Measurements from ENCODE around the gene SLCO2B1.

Gene SLCO2B1

DNA sequence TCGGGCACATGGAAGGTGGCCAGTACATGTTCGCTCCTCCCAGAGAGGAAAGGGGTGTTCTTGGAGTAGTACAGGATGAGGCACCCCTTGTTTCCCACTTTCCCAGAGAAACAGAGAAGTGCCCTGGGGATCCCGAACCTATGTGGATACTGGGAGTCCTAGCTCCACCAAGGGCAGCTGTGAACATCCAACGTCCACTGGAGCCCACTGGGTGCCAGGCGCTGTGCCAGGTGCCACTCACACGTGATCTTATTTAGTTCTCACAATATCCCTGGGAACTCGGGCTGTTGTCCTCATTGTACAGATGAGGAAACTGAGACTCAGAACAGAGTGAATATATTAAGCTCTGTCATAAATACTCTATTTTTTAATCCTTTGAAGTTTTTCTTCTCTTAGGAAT lies 12.0 kb downstream of the SLCO2B1 start:
- no peak for DNase-seq

DNA sequence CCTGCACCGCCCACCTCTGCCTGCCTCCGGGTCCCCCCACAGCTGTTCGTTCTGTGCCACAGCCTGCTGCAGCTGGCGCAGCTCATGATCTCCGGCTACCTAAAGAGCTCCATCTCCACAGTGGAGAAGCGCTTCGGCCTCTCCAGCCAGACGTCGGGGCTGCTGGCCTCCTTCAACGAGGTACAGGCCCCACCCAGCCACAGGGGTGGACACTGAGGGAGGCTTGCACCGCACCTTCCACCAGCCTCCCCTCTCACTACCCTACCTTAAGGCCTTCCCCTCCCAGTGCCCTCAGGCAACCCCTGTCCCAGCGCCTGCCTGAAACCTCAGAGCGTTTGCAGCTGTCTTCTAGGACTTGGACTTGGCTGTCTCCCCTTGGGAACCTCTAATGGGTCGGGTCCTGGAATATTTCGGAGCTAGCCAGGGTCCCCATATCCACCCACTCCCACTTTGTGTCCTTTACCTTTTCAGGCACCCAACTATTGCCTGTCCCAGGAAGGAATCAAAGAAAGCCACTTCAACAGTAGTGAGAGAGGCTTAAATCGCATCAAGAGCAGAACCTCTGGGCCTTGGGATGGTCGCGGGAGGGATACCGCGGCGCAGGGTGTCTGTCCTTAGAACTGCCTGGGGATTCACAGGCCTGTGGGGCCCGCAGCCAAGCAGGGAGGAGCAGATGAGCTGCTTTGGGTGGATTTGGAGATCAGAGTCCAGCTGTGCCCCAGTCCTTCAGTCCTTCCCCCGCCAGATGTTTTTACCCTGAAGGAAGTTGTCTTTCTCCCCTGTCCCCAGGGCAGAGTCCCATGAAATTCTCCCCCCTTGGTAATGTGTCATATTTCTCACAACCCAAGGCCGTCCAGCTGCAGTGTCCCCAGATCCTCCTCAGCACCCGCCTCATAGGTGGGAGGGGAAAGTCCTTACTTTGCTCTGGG lies 13.3 kb downstream of the SLCO2B1 start:
- DNase-seq: no peak

DNA sequence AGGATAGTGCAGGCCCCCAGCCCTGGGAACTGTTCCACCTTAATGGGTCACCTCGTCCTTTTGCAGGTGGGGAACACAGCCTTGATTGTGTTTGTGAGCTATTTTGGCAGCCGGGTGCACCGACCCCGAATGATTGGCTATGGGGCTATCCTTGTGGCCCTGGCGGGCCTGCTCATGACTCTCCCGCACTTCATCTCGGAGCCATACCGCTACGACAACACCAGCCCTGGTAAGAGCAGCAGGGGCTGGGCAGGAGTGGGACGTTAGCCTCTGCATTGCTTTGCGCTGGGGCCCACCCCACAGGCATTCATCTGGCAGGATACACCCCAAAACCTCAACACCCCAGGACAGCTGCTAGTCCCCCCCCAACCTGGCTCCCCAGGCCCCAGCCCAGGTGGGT lies 14.8 kb downstream of the SLCO2B1 start:
- no peak for DNase-seq

DNA sequence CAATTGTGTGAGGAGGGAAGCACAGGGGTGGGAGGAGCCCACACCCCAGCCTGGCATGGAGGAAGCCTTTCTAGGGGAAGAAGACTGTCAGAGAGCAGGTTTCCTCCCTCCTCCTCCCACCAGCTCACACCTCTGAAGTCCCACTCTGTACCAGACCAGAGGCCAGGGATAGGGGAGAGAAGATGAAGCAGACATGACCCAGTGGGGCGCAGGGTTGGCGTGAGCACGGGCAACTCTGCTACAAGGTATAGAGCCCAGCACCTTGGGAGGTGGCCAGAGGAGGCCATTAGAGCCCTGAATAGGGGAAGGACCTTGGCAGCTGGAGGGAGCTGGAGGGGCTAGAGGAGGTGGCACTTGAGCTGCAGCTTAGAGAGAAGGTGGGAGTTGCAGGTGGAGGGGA lies 15.9 kb downstream of the SLCO2B1 start:
- DNase-seq: no peak

DNA sequence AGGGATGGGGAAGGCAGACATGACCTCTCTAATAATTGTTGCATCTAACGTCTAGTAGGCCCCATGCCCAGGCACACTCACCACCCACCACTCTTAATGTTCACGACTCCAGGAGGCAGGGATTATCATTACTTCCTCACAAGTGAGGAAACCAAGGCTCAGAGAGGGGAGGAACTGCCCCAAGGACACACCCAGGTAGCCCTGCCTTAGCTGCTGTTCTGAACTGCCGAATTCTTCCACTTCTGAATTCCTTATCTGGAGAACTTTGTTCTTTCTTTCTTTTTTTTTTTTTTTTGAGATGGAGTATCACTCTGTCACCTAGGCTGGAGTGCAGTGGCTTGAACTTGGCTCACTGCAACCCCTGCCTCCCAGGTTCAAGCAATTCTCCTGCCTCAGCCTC lies 16.7 kb downstream of the SLCO2B1 start:
- no peak for DNase-seq

DNA sequence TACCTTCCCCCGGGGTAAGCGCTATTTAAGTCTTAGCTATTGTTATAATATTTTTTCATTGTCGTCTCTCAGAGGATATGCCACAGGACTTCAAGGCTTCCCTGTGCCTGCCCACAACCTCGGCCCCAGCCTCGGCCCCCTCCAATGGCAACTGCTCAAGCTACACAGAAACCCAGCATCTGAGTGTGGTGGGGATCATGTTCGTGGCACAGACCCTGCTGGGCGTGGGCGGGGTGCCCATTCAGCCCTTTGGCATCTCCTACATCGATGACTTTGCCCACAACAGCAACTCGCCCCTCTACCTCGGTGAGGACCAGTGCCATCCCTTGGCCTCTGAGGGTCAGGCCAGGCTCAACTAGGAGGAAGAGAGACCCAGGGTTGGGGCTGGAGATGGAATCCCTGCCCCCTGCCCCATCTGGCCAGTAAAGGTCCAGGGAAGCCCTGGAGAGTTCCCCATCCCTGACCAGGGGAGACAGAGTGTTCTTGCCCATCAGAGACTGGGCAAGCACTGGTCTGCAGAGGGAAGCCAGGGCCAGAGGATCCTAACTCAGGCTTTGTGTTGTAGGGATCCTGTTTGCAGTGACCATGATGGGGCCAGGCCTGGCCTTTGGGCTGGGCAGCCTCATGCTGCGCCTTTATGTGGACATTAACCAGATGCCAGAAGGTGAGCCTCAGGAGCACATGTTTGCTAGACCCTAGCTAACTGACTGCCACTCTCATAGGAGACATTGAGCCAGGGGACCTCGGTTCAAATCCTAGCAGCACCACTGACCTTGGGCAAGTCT lies 18.4 kb downstream of the SLCO2B1 start:
- DNase-seq: no peak

DNA sequence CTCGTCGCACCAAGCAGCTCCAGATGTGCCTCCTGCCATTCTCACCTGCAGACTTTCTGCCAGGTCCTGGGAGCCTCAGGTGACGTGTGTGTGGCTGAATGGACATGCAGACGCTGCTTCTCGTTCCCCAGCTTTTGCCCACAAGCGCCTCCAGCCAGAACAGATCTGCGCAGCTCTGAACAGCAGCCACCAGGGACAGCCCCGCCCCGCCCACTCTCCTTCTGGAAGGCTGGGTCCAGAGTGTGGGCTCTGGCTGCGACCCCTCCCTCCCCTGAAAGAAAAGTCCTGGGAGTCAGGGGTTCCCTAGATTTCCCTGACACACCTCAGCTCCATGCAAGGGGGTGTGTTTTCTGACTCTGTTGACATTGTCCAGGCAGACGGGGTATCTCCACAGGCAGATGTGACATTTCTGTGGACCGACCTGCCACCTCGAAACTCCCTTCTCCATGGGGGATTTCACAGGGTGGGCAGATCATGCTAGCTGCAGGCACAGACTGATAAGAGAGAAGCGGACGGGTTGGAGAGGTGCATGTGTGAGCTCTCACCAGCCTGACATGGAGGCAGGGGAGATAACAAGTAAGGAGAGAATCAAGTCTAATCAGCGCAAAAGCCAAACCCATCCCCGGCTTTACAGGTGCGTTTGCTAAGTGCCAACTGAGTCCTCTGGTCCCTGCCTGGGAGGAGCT lies 19.8 kb downstream of the SLCO2B1 start:
- no peak for DNase-seq

DNA sequence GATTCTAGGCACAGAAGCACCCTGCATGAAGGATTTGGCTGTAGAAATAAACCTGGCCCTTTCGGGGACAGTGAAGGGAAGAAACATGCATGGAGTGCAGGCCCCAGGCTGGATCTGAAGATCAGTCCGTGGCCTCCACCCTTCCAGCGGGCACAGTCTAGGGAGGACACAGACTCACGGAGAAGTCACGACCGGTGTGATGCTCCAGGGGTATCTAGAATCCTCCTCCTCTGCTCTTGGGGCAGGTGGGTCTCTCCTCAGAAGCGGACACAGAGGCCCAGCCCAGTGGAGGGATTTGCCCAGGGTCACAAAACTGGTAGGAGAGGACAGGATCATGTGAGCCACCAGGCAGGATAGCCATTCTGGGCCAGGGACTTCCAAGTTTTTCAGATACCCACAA lies 22.4 kb downstream of the SLCO2B1 start:
- DNase-seq: no peak

DNA sequence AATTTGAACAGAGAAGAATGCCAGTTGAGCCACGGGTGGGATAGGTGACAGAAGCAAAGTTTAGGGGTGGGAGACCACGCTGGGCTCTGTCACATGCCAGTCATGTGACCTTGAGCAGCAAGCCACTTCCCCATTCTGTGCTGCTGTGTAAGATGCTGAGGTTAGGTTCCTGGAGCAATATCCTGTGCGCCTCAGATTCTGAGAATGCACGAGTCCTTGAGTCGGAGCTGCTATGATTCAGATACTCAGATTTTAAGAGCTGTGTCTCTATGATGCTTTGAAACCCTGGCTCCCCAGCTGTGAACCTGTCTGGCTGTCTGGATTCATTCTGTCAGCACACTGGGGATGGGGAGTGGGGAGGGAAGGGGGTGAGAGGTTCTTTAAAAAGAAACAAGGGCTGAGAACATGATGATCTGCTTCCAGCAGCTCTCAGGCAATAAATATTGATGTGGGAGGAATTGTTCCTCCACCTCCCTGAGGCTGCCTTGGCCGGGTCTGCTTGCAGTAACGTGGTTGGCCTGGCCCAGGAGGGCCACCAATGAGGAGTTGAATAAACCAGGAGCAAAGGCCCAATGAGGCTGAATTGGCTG lies 24.0 kb downstream of the SLCO2B1 start:
- DNase-seq: no peak

DNA sequence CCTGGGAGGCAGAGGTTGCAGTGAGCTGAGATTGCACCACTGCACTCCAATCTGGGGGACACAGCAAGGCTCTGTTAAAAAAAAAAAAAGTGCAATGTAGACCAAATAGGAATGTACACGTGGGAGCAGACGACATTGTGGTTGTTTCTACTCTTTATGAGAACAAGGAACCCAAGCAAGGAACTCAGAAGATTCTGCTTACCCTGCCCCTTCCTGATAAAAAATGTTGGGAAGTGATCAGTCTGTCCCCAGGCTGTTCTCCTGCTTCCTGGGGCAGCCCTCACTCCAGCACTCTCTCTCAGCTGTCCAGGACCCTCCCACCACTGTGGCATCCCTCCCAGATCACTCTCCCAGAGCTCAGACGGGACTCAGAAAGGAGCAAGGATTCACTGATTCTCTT lies 31.8 kb downstream of the SLCO2B1 start:
- DNase-seq: no peak

DNA sequence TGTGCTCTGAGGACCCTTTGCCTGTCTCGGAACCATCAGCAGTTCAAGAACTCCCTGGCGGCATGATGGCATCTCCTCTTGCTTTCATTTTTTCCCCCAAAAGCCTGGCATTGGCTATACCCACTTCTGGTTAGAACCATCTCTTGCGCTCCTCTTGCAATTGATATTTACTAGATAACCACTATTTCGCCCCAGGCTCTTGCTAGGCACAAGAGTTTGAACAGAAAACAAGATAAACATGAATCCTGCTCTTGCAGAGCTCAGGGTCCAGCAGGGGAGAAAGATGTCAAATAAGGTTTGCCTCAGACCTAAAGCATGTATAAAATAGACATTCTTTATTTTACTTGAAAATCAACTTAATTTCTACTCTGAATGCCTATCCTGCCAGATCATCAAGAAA lies 33.1 kb downstream of the SLCO2B1 start:
- no peak for DNase-seq

DNA sequence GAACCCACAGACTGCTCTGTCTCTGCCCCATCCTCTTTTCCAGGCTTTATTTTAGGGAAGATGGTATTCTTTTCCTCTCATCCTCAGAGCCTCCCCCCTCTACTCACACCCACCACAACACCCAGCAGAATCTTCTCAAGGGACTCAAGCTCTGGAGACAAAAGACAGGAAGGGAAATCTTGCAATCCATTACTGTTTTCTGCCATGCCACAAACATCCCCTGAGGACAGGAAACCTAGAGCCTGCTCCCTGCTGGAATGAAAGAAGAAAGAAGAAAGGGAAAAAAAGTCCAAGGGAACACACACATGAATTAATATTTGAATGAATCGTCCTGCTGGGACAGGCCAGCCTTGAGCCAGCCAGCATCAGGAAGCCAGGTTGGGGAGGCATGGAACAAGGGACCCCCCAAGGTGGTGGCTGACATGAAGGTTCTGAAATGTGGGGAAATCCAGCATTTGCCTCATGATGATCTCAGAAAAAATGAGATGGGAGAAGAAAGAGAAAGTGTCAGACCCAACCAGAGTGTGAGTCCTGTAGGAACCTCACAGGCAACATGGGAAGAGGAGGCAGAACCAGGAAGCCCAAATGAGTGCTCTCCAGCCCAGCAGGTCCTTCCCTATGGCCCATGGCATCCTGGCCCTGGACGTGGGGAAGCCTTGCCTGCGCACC lies 34.0 kb downstream of the SLCO2B1 start:
- DNase-seq: no peak

DNA sequence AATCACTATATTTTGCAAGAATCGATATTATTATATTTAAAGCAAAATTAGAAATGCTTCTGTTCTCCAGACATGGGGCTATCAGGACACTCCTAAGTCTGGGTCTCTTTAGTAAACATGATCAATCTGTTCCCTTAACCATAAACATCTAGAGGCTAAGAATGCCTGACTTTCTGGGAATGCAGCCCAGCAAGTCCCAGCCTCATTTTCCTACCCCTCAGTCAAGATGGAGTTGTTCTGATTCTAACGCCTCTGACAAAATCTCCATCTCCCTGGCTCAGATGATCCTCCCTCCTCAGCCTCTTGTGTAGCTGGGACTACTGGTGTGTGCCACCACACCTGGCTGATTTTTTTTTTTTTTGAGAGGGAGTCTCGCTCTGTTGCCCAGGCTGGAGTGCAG lies 35.0 kb downstream of the SLCO2B1 start:
- no peak for DNase-seq

DNA sequence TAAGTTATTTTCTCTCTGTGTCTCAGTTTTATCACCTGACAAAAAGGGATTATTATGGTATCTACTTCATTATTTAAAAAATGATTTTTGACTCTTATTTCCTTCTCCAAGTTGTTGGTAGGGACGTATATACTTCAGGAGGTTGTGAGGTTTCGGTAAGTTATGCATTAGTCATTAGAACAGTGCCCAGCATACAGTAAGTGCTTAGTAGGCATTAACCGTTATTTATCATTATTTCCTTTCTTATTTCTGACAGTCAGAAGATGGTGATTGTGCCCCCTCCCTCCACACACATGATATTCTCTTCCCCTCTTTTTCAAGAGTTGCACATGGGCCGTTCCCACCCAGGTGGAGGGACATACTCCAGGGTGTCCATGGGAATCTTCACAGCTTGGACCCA lies 36.1 kb downstream of the SLCO2B1 start:
- no peak for DNase-seq

DNA sequence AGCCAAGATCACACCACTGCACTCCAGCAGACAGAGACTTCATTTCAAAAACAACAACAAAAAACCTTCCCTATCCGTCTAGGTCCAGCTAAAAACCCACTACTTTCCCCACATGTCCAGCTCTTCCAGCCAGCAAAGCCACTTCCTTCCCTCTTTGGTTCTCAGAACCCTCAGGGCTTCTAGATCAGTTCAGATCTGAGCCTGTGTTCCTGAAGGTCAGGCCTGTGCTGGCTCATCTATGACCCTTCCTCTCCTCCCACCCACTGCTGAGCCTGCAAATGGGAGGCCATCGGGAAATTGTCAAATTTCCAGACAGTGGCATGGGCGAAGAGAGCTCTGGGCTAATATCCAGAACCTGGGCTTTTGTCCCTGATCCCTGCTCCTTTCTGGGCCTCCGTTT lies 37.8 kb downstream of the SLCO2B1 start:
- no peak for DNase-seq

DNA sequence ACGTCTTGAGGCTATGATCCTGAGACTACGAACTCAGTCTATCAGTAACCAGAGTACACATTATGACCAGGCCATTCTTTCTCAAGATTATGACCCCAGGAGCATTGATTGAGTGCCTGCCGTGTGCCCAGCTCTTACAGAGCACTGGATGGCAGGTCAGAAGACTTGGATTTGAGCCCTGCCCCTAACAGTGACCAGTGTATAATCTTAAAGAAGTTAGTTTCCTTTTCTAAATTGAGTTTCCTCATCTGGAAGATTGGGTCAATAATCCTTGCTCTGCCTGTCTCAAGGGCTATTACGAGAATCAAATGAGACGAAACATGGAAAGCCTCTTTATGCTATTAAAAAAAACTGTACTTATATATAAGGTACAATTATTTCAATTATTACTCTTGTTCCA lies 38.2 kb downstream of the SLCO2B1 start:
- DNase-seq: no peak

DNA sequence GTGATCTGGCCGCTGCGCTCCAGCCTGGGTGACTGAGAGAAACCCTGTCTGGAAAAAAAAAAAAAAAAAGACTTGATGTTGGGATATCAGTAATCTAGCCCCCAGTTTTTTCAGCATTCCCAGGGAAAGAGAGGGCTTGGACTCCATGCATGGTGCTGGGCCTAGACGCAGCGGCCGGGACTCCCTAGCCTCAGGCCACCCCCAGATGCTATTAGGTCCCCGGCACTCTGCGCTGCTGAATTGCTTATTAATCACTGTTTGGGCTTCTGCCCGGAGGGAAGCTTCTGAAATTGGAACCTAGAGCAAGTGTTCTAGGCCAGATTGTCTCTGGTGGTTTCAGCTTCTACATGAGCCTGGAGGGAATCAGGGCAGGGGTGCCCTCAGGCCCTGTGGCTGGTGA lies 39.0 kb downstream of the SLCO2B1 start:
- DNase-seq: no peak

DNA sequence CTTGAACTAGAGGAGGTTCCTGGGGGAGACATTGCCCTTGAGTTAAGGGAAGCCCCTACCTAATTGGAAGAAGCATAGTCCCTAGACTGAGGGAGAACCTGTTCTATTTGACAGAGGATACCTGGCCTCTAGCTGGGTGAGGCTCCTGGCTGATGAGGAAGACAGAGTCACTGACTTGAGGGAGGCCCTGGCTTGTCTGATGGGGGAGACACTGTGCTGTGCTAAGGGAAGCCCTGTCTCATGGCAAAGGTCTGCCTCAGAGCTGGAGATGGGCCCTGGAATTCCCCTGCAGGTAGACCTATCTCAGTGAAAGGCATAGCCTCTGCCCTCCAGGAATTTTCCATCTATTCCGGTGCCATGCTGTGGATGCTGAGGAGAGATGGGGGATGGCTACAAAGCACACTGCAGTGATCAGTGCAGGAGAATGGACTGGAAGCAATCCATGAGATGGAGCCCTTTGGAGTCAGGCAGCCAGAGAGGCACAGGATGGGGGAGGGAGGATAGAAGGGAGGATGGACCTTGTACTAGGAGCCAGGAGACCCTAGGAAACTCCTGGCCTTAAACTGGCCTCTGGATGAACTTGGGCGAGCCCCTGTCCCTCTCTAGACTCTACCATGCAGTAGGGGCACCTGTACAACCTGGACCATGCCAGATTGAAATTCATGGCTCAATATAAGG lies 39.9 kb downstream of the SLCO2B1 start:
- no peak for DNase-seq

DNA sequence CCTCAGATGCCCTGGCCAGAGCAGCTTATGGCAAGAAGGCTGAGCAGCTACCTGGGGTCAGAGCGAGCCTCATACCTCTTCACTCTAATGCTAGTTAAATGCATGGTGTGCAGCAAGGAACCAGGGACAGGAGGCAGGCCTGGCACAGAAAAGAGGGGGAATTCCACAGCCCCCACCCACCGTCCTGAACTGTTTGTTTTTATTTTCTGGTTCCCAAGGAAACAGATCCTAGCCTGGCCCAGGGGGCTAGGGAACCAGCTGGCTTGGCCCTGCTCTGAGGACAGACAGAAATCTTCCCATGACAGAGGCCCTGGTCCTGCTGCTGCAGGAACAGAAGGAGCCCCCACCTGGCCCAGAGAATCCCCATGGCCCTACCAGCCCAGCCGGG lies 40.4 kb downstream of the SLCO2B1 start:
- DNase-seq: peak in 1 of 2 experiments; percentile 51

DNA sequence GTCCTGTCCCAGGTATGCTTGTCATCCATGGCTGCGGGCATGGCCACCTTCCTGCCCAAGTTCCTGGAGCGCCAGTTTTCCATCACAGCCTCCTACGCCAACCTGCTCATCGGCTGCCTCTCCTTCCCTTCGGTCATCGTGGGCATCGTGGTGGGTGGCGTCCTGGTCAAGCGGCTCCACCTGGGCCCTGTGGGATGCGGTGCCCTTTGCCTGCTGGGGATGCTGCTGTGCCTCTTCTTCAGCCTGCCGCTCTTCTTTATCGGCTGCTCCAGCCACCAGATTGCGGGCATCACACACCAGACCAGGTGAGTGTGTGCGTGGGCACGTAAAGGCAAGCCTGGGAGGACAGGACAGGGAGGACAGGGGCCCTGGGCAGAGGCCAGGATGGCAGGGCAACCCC lies 42.4 kb downstream of the SLCO2B1 start:
- no peak for DNase-seq

DNA sequence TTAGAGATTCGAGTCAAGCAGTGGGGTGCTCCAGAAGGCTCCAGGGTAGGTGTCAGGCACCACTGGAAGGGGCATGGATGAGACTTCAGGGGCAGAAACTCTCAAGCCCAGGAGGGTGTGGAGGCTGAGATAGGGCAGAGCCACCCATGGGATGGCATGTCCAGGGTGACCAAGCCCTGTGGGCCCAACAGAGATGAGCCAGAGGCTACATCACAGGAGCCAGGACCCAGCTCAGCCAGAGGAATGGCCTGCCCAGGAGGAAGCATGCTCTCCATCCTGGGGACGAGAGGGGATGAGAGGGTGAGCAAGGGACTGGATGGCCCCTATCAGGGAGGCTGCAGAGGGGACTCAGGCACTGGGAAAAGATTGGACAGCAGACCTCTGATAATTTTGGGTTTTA lies 42.8 kb downstream of the SLCO2B1 start:
- no peak for DNase-seq

DNA sequence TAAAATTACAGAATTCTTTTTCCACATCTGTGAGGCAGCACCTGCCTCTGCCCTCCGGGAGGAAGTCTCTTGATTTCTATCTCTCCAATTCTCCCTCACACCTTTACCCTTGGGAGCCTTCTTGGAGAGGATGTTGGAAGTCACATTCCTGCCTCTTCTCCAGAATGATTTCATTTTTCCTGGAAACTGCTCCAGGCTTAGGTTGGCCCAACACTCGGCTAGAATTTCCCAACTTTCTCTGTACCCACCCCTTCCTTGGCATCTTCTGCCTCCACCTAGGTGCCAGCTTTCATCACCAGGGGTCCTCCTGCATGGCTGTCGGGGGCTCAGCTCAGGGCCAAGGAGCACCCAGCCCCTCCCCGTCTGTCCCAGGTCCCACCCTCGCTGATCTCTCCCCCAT lies 43.2 kb downstream of the SLCO2B1 start:
- DNase-seq: no peak
